ENCODE data around the gene KRT77.

The KRT77 gene

DNA sequence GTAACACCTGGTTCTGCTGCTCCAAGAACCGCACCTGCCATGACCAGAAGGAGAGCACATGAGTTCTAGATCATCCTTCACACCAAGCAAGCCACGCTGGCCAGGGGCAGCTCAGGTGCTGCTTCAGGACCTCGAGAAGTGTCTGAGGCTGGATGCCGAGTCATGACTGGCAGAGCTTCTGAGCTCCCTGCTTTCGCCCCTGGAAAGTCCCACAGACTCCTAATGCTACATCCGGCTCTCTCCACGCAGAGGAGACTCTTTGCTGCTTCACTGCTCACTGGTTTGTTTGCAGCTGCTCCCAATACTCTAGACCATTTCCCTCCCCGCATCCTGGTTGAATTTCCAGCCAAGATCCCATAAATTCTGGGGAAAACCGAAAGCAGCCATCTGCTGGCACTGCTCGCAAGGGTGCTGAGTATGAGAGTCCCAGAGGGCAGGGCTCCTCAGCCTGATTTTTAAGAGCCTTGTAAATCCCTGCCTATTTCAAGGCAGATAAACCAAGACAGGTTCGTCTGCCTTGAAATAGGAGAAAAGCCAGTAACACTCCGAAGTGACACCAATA, 52.7 kb downstream of the KRT77 start:
- peak; percentile 9 for DNase-seq

- no peak for DNase-seq
Measured at GRCh38 chr12:52649066-52649465, 54.3 kb downstream of the KRT77 start.

- no peak for DNase-seq
Measured at GRCh38 chr12:52648012-52648550, 55.2 kb downstream of the KRT77 start.

DNA sequence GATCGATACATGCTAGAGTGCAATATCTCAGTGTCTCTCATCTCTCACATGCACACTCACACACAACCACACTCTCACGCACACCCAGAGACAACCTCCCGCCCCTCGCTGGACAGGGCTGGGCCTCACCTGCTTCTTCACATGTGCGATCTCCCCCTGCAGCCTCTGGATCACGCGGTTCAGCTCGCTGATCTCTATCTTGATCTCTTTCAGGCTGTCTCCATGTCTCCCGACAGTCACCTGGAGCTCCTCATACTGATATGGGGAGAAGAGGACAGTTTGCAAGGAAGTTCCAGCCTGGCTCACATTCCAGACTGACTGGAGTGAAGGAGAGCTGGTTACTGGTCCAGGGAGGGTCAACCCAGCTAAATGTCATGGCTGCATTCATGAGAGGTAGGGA, 55.7 kb downstream of the KRT77 start:
- DNase-seq: no peak

DNA sequence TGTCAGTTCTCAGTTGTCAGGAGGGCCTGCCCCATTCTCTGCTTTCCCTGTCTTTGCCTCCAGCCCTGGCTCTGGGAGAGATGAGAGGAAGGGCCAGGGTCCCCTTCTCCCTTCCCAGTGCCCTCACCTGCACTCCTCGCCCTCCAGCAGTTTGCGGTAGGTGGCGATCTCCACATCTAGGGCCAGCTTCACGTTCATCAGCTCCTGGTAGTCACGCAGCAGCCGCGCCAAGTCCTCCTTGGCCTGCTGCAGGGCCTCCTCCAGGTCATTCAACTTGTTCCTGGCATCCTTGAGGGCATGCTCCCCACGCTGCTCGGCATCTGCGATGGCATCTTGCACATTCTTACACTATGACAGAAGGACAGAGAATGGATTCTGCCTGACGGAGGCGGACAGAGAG, 56.7 kb downstream of the KRT77 start:
- no peak for DNase-seq

DNA sequence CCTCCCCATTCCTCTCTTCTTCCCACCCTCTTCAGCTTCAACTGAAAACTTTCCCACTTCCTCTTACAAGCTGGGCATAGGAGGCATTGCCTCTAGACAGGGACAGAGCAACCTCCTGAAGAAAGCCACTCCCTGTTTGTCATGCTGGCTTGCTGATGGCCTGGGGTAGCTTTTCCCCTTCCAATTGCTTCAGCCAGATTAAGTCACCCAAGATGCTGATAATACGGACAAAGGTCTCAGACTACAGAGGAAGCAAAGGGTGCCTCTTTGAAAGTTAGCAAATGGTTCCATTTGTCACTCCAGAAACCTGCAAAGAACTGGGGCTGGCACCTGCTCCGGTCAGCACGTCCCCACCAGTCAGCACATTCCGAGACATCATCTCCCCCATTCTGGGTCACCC, 57.3 kb downstream of the KRT77 start:
- DNase-seq: no peak

DNA sequence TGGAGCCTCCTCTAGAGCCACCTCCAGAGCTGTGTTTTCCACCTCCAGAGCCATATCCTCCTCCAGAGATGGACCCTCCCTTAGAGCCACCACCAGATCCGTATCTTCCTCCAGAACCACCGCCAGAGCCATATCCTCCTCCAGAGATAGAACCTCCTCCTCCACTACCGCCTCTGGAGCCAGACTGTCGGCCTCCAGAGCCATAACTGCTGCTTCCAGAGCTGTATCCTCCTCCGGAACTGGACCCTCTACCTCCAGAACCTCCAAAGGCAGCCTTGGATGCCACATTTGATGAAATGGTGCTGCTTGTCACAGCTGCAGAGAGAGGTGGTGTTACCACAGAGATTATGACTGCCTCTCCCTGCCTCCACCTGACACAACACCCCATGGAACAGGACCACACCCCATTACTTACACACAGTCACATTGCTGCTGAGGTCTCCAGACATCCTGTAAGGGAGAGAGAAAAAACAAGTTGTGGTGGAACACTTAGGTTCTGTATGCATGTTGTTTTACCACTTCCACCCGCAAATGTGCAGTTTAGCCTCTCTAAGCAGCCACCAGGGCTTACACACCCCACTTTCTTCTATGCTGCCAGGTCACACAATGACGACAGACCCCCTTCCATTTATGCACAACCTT, 58.1 kb downstream of the KRT77 start:
- no peak for DNase-seq

- DNase-seq: no peak
Measured at GRCh38 chr12:52644078-52644415, 59.3 kb downstream of the KRT77 start.

DNA sequence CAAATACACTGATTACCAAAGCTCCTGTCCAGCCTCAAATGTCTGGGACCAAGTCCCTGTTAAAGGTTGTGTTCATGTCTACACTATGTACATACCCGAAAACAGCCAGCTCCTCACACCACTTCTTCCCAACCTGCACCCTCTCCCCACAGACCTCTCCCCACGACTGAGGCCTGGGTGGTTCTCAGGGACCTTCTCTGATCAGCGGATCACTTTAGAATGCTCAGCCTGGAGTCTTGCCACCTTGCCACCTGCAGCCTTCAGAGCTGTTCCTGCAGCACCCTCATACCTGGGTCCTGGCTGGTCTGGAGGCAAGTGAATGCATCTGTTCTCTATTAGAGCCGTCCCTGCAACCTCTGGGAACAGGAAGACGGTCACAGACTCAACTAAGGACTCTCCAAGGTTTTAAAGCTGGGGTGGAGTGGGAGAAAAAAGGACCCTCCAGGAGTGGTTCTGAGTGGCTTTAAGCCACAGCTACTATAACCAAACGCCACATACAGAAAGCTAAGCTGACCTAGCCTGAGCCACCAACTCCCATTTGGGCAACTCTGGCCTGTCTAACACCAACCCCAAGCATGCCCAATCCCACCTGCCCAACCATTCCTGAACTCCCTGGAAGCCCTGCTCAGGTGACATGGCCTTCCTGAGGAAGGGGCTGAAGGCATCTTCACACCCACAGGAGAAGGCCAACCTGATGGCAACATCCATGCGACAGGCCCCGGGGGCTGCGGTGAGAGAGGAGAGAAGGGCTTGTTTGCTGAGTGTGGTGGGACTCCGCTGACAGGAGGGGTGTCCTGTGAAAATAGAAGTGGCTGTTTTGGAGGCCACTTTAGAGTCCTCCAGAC, 59.9 kb downstream of the KRT77 start:
- no peak for DNase-seq

- DNase-seq: no peak
Measured at GRCh38 chr12:52641468-52641867, 61.9 kb downstream of the KRT77 start.

Data from DMS53 (cell line).